B cell (primary cell): Measurements from ENCODE around the gene TSC22D2. TPM values are rescaled to one million over a fixed set of nuclear protein-coding genes. Genes with fewer than 3 reads are reported as not detected.

Experiments used
- ATAC-seq: fragments of 200-7000 bp; cut with Tn5 transposase; one replicate; pipeline ENCODE4 v1.10.0; 2021; ENCODE audit warnings: low read depth, mild to moderate bottlenecking, moderate number of reproducible peaks, moderate library complexity
- CTCF ChIA-PET: fragments of 350-600 bp; sonication (Branson Sonifier 250); formaldehyde crosslinking; loops from one replicate; lab custom pipeline; 2021; ENCODE audit warnings: antibody characterized with exemption, inconsistent platforms; lab: Charles Lee
- POLR2A ChIA-PET: fragments of 350-600 bp; sonication (Branson Sonifier 250); formaldehyde crosslinking; loops from one replicate; lab custom pipeline; 2021; ENCODE audit warnings: antibody characterized with exemption; lab: Charles Lee
- DNase-seq: peaks from one replicate; pipeline ENCODE4 v3.0.0; 2013
- H2AFZ ChIP-seq: 2 replicates; pipeline ENCODE4 v1.6.1; 2012; ENCODE audit warnings: mild to moderate bottlenecking, low read depth, low read length; ENCODE audit not compliant: insufficient read depth, poor library complexity, severe bottlenecking
- H3K27ac ChIP-seq, 2 donors: 1 replicate in 1 of 2; 2 replicates in 1 of 2; pipeline ENCODE4 v1.5.1; 2012 to 2013; ENCODE audit warnings: low read length in 2 of 2, mild to moderate bottlenecking in 2 of 2, moderate library complexity in 1 of 2
- H3K27me3 ChIP-seq, 4 experiments: fragments of 200-600 bp in 1 of 4; sonication (generic) in 1 of 4; replicated peaks in 1 of 4; 1 replicate in 2 of 4; 2 replicates in 2 of 4; pipeline versions ENCODE4 v1.6.1 to v1.7.0; 2013 to 2016; ENCODE audit warnings: low read length in 3 of 4, mild to moderate bottlenecking in 2 of 4, mixed read lengths in 1 of 4, moderate library complexity in 1 of 4; ENCODE audit not compliant: insufficient read depth in 4 of 4, control insufficient read depth in 3 of 4; ENCODE audit errors: control extremely low read depth in 1 of 4
- H3K36me3 ChIP-seq, 2 experiments: replicated peaks in 1 of 2; 1 replicate in 1 of 2; 2 replicates in 1 of 2; pipeline versions ENCODE4 v1.6.1 to v1.7.1; 2013; ENCODE audit warnings: low read length in 1 of 2; ENCODE audit not compliant: insufficient read depth in 2 of 2, control insufficient read depth in 1 of 2; ENCODE audit errors: control extremely low read depth in 1 of 2, extremely low read depth in 1 of 2
- H3K4me1 ChIP-seq, 2 donors: fragments of 200-600 bp in 1 of 2; sonication (generic) in 1 of 2; 1 replicate in 1 of 2; 2 replicates in 1 of 2; pipeline versions ENCODE4 v1.5.1 to v1.6.1; 2013 to 2017; ENCODE audit warnings: low read length in 2 of 2; ENCODE audit not compliant: control insufficient read depth in 2 of 2, insufficient read depth in 2 of 2
- H3K4me2 ChIP-seq: replicated peaks from 2 replicates; pipeline ENCODE3; 2012; ENCODE audit warnings: mild to moderate bottlenecking, low read depth, low read length; ENCODE audit not compliant: poor library complexity, severe bottlenecking
- H3K4me3 ChIP-seq, 5 experiments: fragments of 200-600 bp in 1 of 5; sonication (generic) in 1 of 5; 1 replicate in 3 of 5; 2 replicates in 2 of 5; pipeline versions ENCODE4 v1.5.1 to v1.7.0; 2011 to 2016; ENCODE audit warnings: low read length in 4 of 5, mild to moderate bottlenecking in 4 of 5, low read depth in 2 of 5, control low read depth in 1 of 5, moderate library complexity in 1 of 5; ENCODE audit not compliant: insufficient read depth in 1 of 5; ENCODE audit errors: control extremely low read depth in 1 of 5, extremely low read depth in 1 of 5
- H3K79me2 ChIP-seq: fragments of 200-600 bp; sonication (generic); one replicate; pipeline ENCODE4 v1.6.0; 2016; ENCODE audit warnings: low read length; ENCODE audit not compliant: control insufficient read depth, insufficient read depth
- H3K9ac ChIP-seq: fragments of 200-600 bp; sonication (generic); 2 replicates; pipeline ENCODE4 v1.6.1; 2017; ENCODE audit warnings: mild to moderate bottlenecking, low read length, moderate library complexity
- H3K9me3 ChIP-seq, 3 donors: one replicate each; pipeline versions ENCODE4 v1.6.1 to v1.7.1; 2013; ENCODE audit warnings: low read length in 2 of 3; ENCODE audit not compliant: control insufficient read depth in 2 of 3, insufficient read depth in 1 of 3; ENCODE audit errors: control extremely low read depth in 1 of 3
- H4K20me1 ChIP-seq: 2 replicates; pipeline ENCODE4 v1.6.0; 2012; ENCODE audit warnings: mild to moderate bottlenecking, low read length; ENCODE audit not compliant: insufficient read depth, control insufficient read depth, poor library complexity, severe bottlenecking
- H3K27ac Mint-ChIP-seq: one replicate; pipeline ENCODE4 v1.8.0; 2021; ENCODE audit warnings: mixed read lengths
- H3K27me3 Mint-ChIP-seq: one replicate; pipeline ENCODE4 v1.8.0; 2021; ENCODE audit warnings: mixed read lengths
- H3K4me1 Mint-ChIP-seq: one replicate; pipeline ENCODE4 v1.8.0; 2021; ENCODE audit warnings: mixed read lengths
- H3K4me3 Mint-ChIP-seq: one replicate; pipeline ENCODE4 v1.8.0; 2021; ENCODE audit warnings: mixed read lengths
- H3K9me3 Mint-ChIP-seq: one replicate; pipeline ENCODE4 v1.8.0; 2022; ENCODE audit warnings: mixed read lengths; ENCODE audit not compliant: insufficient read depth
- CTCF ChIP-seq: fragments of 200-600 bp; IDR thresholded peaks from one replicate; pipeline ENCODE4 v1.8.0; 2022; ENCODE audit warnings: antibody characterized with exemption, mild to moderate bottlenecking
- EZH2 ChIP-seq: IDR thresholded peaks from 2 replicates; pipeline ENCODE4 v1.6.1; 2012; ENCODE audit warnings: borderline replicate concordance, low read depth, mild to moderate bottlenecking, moderate library complexity, low read length; ENCODE audit not compliant: insufficient read depth, poor library complexity, severe bottlenecking
- WGBS: methylation state at CpG from one replicate; pipeline ENCODE4 v1.1.5; 2013; ENCODE audit warnings: missing lambda C conversion rate; ENCODE audit not compliant: insufficient coverage; 5-methylcytosine and 5-hydroxymethylcytosine counted together
- intact Hi-C: fragments of 100-400 bp; cut with micrococcal nuclease; formaldehyde crosslinking; loops from one replicate; pipeline ENCODE4 v1.10.0; 2022
- polyA plus RNA-seq: library from polyadenylated mRNA; depleted of rRNA; stranded (reverse); fragments of >200 nt; gene quantifications from 2 replicates; pipeline ENCODE4 v1.2.3, GENCODE V29; 2012
- total RNA-seq, 2 donors: library from RNA; stranded (reverse); fragments of 120-200 nt in 1 of 2; gene quantifications; 1 replicate in 1 of 2; 2 replicates in 1 of 2; pipeline versions ENCODE4 v1.2.3 to v1.2.4, GENCODE V29; 2013 to 2022

TSC22D2 gene
- total and polyA plus RNA-seq, 2 donors (not counting 1 experiment from before 2014, with no cell fraction given), result 17.2 to 45.9 TPM

DNA sequence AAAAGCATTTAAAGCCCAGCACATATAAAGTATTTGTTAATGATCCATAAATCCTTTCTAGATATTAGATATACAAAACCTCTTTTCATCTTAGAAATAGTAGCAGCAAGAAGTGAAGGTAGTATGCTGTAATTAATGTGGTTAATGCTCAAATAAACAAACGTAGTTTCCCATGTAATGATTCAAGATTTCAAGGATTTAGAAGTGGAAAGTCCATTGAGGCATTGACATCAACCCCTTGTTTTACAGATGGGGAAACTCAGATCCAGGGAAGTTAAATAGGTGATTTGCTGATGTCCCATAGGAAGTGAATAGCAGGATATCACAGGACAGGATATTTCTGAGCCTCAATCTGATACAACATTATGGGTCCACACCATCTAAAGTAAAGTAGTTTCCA, 47.2 kb downstream of the TSC22D2 start:
- no peak overlapping the region for H3K4me3 Mint-ChIP-seq
- intact Hi-C loops, result no loop called here
- DNase-seq (no peak), ATAC-seq (no peak)
- H3K27me3 Mint-ChIP-seq, result no peaks in the 10 kb centered on the region
- H3K9ac ChIP-seq, result no peak overlapping the region
- H3K4me2 ChIP-seq, result no peak overlapping the region
- no peaks in the 10 kb centered on the region for H3K9me3 Mint-ChIP-seq
- ChIA-PET CTCF (no interaction called here), POLR2A (interaction anchor here (0.6 kb wide), 1 partner anchor 51 kb away, joined by 4 read pairs; no protein-coding TSS in a partner anchor)
- H3K4me1 Mint-ChIP-seq, result peaks cover 7% of the 10 kb centered on the region
- H3K9me3 ChIP-seq, result no peaks in the 10 kb centered on the region
- H3K4me3 ChIP-seq, result no peak overlapping the region
- WGBS, result 100% methylated on average over 1 of the region's 1 CpG
- TF ChIP-seq CTCF, result no peak
- TF ChIP-seq EZH2, result no peak
- H3K27me3 ChIP-seq, result no peaks in the 10 kb centered on the region
- H3K36me3 ChIP-seq, result peaks cover 5 to 10% of the 10 kb centered on the region in 2 experiments
- H3K27ac ChIP-seq, result no peak overlapping the region
- peaks cover 28% of the 10 kb centered on the region for H4K20me1 ChIP-seq
- H3K27ac Mint-ChIP-seq, result no peak overlapping the region
- no peaks in the 10 kb centered on the region for H3K79me2 ChIP-seq
- no peak overlapping the region for H2AFZ ChIP-seq
- H3K4me1 ChIP-seq, result no peaks in the 10 kb centered on the region

DNA sequence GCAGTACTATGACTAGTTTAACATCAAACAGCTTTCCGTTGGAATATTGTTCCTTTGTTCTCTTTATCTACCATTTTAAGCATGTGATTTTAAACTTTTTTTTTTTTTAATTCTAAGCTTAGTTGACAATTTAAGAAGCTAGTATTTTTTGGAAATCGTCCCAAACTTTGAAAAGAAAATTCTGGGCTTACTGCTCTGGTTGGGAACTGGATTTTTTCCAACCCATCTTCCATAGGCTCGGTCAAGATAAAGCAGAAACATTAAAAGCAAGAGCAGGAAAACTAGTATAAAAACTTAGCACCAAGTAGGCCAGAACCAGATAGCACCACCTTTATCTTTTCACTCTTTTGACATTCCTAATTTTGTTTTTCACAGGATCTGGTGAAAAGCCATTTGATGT, 49.9 kb downstream of the TSC22D2 start:
- no peaks in the 10 kb centered on the region for H3K79me2 ChIP-seq
- H3K9ac ChIP-seq, result no peak overlapping the region
- TF ChIP-seq CTCF (no peak), EZH2 (no peak)
- ChIA-PET CTCF (interaction anchor here (1.2 kb wide), 1 partner anchor 38 kb away, joined by 3 read pairs; no protein-coding TSS in a partner anchor), POLR2A (no interaction called here)
- no peak overlapping the region for H2AFZ ChIP-seq
- H4K20me1 ChIP-seq, result peaks cover 19% of the 10 kb centered on the region
- H3K27ac ChIP-seq, result no peak overlapping the region
- H3K27me3 Mint-ChIP-seq, result no peaks in the 10 kb centered on the region
- H3K4me1 Mint-ChIP-seq, result no peaks in the 10 kb centered on the region
- ATAC-seq (no peak), DNase-seq (no peak)
- H3K4me3 Mint-ChIP-seq, result no peak overlapping the region
- intact Hi-C loops, result no loop called here
- peaks cover 5 to 8% of the 10 kb centered on the region in 2 experiments for H3K36me3 ChIP-seq
- H3K4me1 ChIP-seq, result no peaks in the 10 kb centered on the region
- no peak overlapping the region for H3K4me3 ChIP-seq
- H3K27me3 ChIP-seq, result no peaks in the 10 kb centered on the region
- WGBS, result 100% methylated on average over 1 of the region's 3 CpGs
- H3K9me3 Mint-ChIP-seq, result no peaks in the 10 kb centered on the region
- H3K9me3 ChIP-seq, result no peaks in the 10 kb centered on the region
- no peak overlapping the region for H3K27ac Mint-ChIP-seq
- no peak overlapping the region for H3K4me2 ChIP-seq
